ENCODE data around the gene POLR3A.
A peak's percentile ranks its signal among the peaks of the same experiment; 100 is the strongest.
"Not testable (repeated sequence)": the region's sequence is repeated elsewhere in the genome, so short reads cannot be mapped to it uniquely, and the experiment has no call there.

Gene POLR3A

GRCh38 chr10:78019264-78019663 lies 10.1 kb downstream of the POLR3A start:
- DNase-seq (ENCODE audit: low spot score), result no peak

- no peak for DNase-seq (ENCODE audit: low spot score)
These were observed 11.5 kb downstream of the POLR3A start for GRCh38 chr10:78017856-78018255.

- DNase-seq (ENCODE audit: low spot score), result no peak
These were observed 13.8 kb downstream of the POLR3A start for GRCh38 chr10:78015546-78015945.

GRCh38 chr10:78013564-78013963 lies 15.8 kb downstream of the POLR3A start:
- DNase-seq (ENCODE audit: low spot score), result no peak

- no peak for DNase-seq (ENCODE audit: low spot score)
These were observed 18.2 kb downstream of the POLR3A start for GRCh38 chr10:78011065-78011464.

- DNase-seq (ENCODE audit: low spot score), result no peak
These were observed 19.0 kb downstream of the POLR3A start for GRCh38 chr10:78010278-78010677.

GRCh38 chr10:78009662-78010061 lies 19.7 kb downstream of the POLR3A start:
- DNase-seq (ENCODE audit: low spot score), result no peak

GRCh38 chr10:78007172-78007571 lies 22.1 kb downstream of the POLR3A start:
- no peak for DNase-seq (ENCODE audit: low spot score)

- DNase-seq (ENCODE audit: low spot score), result peak; percentile 24
These were observed 24.9 kb downstream of the POLR3A start for GRCh38 chr10:78004215-78005026.

GRCh38 chr10:78002541-78003288 lies 26.6 kb downstream of the POLR3A start:
- no peak for DNase-seq (ENCODE audit: low spot score)

GRCh38 chr10:78000956-78001472 lies 28.3 kb downstream of the POLR3A start:
- DNase-seq (ENCODE audit: low spot score), result no peak

GRCh38 chr10:78000206-78000605 lies 29.1 kb downstream of the POLR3A start:
- no peak for DNase-seq (ENCODE audit: low spot score)

- DNase-seq (ENCODE audit: low spot score), result not testable (repeated sequence)
These were observed 30.5 kb downstream of the POLR3A start for GRCh38 chr10:77998780-77999179.

- DNase-seq (ENCODE audit: low spot score), result no peak
These were observed 35.7 kb downstream of the POLR3A start for GRCh38 chr10:77993620-77994019.

- no peak for DNase-seq (ENCODE audit: low spot score)
These were observed 40.1 kb downstream of the POLR3A start for GRCh38 chr10:77989081-77989724.

GRCh38 chr10:77987671-77988255 lies 41.6 kb downstream of the POLR3A start:
- DNase-seq (ENCODE audit: low spot score), result no peak

GRCh38 chr10:77984986-77985385 lies 44.3 kb downstream of the POLR3A start:
- no peak for DNase-seq (ENCODE audit: low spot score)

- DNase-seq (ENCODE audit: low spot score), result no peak
These were observed 45.7 kb downstream of the POLR3A start for GRCh38 chr10:77983384-77984341.

- no peak for DNase-seq (ENCODE audit: low spot score)
These were observed 48.0 kb downstream of the POLR3A start for GRCh38 chr10:77981281-77981680.

- DNase-seq (ENCODE audit: low spot score), result no peak
These were observed 50.1 kb downstream of the POLR3A start for GRCh38 chr10:77979221-77979620.

GRCh38 chr10:77978360-77978759 lies 51.0 kb downstream of the POLR3A start:
- no peak for DNase-seq (ENCODE audit: low spot score)

All from pons (tissue), 1 donor.